GM18511 (cell line): ENCODE results near the gene CLEC11A.

Experiments used
- ATAC-seq: cut with Tn5 transposase; IDR thresholded peaks from one replicate; pipeline ENCODE4 v1.9.1; 2021; ENCODE audit warnings: mild to moderate bottlenecking, moderate library complexity; ENCODE audit not compliant: unreplicated experiment

Gene CLEC11A

DNA sequence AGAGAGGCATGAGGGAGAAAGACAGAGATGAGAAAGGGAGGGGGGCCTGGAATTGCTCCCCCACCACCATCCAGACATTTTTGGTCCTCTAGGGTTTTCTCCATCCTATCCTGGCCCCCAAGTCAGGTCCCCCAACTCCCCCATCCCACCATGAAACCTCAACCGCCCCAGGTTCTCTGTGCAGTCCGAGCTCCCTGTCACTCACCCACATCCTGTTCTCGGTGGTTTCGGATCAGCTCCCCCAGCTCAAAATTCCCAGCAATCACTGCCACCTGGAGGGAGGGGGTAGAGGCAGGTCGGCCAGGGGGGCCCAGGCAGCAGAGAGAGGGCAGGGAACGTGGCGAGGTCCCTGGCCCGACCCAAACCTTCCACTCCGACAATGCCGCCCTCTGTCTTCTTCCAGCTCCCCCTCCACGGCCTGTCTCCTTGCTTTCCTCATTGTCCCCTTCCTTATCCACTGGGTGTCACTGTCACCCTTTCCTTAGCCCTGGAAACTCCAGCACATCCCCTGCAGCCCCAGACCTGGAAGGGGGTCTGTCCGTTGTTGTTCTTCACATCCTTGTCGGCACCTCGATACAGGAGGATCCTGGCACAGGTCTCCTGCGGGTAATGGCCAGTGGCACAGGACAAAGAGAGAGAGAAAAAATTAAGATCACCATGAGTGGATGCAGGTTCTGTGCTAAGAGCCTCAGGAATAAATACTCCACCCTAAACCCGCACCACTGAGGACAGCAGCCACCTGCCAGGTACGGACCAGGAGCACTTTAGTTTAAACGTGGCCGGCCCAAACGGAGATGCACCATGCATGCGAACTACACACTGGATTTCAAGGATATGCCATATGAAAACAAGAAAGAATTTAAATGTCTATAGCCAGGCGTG lies 19.0 kb upstream of the CLEC11A start:
- ATAC-seq, result no peak

DNA sequence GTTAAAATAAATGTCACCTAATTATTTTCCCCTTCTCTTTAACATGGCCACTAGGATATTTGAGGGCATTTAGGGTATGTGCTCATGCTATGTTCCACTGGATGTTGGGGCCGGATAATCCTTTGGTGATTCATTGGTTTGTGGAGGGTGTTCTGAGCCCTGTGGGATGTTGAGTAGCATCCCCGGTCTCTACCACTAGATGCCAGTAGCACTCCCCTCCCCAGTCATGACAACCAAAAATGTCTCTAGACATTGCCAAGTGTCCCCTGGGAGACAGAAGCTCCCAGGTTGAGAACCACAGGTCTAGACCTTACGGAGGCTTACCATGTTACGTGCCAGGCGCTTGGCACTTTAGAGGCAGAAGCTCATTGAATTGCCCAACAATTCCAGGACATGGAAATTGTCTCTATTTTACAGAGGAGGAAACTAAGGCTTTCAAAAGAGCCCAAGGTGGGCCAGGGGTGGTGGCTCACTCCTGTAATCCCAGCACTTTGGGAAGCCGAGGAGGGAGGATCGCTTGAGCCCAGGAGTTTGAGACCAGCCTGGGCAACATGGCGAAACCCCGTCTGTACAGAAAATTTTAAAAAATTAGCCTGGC lies 17.6 kb upstream of the CLEC11A start:
- ATAC-seq, result no peak

DNA sequence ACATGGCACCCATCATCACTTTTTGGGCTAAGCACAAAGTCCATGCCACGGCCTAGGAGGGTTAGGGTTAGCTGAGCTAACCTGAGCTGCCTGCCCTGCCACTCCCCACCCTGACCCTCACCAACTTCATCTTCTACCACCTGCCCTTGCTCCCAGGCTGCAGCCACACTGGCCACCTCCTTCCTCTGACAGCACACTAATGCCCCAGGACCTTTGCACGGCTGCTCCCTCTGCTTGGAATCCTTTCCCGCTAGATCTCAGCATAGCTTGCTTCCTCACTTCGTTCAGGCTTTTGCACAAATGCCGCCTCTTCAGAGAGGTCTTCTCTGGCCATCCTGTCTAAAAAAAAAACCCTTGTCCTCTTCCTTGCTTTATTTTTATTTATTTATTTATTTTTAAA lies 16.8 kb upstream of the CLEC11A start:
- no peak for ATAC-seq

DNA sequence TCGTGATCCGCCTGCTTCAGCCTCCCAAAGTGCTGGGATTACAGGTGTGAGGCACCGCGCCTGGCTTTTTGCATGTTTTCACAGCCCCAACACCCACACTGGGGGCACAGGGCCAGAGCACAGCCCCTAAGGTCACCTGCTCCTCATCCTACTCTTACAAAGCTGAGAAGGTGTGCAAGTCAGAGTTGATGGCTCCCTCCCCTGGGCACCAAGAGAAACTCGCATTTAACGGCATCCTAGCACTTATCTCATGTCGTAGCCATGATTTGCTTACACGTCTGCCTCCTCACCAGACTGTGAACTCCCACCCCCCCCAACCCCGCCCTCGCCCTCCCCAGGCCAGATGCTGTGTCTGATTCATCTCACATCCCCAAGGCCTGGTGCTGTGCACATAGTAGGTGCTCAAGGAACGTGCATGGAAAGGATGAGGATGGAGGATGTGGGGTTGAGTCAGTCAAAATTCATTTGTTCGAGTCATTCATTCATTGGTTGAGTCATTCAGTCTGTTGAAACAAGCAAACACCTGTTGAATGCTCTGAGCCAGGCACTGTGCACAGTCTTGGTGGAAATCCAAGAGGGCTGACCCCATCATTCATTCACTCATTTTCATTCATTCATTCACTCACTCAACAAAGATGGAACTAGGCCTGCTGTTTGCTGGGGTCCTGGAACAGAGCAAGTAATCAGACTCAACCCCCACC lies 14.8 kb upstream of the CLEC11A start:
- no peak for ATAC-seq

DNA sequence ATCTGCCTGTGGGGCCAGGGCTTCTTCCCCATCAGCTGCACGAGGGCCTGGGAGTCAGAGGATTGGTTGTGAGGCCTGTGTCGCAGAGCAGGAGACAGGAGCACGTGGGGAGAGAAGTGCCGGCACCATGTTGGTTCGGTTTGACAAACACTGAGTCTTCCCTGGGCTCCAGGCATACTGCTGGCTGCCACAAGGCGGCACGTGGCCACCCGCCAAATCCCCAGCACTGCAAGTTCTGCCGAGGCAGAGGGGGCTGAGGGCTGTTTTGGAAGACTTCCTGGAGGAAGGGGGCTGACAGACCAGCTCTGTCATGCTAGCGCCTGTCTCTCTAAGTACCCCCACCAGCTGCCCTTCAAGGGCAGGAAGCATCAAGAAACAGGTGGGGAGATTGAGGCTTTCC lies 13.1 kb upstream of the CLEC11A start:
- no peak for ATAC-seq

DNA sequence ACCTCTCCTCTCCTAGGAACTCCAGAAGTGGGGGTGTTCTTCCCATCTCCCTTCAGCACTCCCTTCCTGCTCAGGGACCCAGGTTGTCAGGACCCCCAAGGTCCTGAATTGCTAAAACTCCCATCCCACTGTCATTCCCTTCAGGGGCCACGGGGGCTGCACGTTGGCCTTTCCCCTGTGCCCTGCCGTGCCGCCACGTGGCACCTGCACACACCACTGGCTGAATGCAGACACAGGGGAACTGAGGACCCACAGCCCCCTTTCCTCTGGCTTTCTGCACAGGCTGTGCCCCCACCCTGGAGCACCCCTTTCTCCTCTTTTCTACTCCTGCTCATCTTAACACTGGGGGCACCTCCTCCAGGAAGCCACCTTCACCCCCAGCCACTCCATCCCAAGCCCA lies 12.6 kb upstream of the CLEC11A start:
- no peak for ATAC-seq

DNA sequence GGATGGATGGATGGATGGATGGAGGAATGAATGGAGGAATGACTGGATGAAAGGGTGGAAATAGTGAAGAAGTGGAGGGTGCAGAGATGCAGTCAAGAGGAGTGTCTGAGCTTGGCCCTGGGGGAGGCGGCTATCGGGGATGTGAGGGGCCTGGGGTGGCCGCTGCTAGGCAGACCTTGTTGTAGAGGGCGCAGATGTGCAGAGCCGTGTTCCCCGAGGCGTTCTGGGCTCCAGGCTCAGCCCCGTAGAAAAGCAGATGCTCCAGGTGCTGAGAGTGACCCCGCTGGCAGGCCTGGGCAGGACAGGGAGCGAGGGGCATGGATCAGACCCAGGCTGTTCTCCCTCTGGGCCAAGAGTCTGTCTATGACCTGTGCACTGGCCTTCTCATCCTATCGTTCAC lies 12.0 kb upstream of the CLEC11A start:
- ATAC-seq, result no peak

DNA sequence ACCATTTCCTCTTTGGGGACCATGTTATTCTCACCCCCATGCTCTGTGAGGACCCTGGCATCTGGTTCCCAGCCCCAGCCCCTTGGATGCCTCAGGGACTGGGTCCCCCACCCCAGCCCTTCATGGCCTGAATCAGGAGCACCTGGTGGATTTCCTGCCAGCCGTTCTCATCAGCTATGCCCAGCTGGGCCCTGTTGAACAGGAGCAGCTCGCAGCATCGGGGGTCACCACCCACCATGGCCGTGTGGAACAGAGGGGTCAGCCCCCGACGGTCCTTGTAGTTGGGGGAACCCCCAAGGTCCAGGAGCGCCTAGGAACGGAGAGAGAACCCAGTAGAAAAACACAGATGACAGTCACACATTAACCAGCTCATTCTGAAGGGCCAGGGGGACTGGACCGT lies 11.4 kb upstream of the CLEC11A start:
- ATAC-seq, result no peak

DNA sequence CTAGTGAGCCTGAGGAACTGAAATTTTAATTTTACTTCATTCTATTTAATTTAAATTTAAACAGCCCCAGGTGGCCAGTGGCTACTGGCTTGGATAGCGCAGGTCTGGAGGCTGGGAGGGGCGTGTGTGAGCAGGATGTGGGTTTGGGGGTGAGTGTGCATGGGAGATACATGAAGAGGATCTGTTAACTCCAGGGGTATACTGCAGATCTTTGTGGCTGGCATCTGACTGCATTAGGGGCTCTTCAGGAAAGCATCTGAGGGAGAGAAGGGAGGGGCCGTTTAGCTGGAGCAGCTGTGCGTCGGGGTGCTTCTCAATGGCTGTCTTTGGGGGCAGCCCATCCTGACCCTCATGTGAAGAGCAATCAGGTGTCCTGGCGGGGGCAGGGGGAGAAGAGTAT lies 10.3 kb upstream of the CLEC11A start:
- no peak for ATAC-seq

DNA sequence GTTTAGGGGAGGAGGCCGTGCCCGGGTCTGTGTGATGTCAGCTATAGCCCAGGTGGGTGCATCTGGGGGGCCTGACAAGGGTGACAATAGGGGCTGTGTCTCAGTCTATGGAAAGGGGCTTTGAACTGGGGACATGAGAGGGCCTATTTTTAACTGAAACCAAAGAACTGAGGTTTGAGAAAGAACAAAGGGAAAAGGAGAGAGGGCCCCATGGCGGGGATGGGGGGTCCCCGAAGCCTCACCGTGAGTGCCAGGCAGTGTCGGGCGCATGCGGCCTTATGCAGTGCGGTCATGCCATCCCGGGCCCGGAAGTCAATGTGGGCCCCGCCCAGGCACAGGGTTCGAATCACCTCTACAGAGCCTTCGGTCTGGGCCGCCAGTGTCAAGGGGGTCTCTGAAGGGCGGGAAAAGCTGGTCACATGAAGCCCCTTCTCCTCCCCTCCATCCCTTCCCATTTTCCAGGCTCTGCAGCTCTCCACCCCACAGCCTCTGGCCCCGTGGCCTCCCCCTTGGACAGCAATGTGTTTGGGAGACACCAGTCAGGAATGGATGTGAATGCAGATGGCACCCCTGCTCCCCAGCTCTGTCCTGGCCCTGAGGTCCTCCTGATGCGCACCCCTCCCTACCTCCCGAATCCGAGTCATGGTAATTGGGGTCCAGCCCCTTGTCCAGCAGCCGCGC lies 9.5 kb upstream of the CLEC11A start:
- ATAC-seq, result no peak

DNA sequence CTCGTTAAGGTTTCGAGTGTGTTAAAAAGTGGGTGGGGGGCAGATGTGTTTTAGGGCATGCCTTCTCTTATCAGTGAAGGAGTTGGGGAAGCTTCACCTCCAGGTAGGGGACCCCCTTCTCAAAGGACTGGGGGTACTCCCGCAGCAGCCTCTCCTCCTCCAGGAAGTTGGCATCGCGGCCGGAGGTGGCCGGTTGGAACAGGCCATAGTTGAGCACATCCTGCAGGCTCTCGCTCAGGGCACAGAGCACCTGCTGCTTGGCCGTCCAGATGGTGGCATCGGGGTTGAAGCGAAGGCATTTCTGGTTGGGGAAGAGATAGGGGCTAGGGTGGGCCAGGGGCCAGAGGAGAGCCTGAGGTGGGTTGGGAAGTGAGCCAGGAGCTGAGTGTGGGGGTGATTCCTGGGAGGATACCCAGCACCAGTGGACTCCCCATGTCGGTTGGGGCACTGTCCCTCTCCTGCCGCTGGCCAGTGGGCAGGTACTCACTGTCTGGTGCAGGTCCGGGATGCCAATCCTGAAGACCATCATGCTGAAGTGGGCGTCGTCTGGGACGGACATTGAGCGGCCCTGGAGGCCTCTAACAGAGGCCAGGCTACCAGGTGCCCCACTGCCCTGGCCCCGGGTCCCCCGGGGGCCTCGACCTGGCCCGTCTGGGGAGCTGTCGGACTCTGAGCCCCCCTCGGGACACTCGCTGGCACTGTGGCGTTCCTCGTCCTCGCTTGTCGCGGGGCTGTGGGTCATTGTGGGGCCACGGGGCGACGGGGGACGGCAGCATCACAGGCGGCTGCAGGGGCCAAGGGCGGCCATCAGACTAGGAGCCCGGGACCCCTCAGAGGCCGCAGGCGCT lies 6.8 kb upstream of the CLEC11A start:
- ATAC-seq, result no peak

DNA sequence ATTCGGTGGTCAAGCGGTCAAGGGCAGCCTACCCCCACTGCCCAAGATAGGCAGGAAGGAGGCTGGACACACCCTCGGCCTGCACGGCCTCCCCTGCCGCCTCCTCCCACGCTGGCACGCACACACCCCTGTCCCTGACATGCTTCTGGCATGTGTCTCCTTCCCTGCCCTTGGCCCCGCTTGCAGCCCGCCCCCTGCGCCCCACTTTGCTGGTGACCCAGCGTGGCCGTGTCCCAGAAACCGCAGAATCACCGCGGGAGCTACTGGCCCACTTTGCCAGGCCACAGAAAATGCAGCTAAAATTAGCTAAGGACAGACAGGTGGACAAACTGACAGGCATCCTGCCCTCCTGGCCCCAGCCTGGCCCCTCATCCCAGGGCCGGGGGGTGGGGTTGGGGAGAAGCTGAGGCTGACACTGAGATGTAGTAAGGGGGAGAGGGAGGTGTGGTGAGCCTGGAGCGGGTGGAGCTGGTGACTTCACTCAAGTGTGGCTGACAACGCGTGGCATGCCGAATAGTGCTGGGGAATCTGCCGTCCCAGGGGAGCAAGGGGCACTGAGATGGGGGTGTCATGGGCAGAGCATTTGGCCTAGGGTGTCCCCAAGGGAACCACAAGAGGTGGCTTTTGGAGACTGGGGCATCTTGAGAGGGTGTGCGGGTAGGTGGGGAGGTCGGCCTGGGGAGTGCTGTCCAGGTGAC lies 6.0 kb upstream of the CLEC11A start:
- ATAC-seq, result no peak

DNA sequence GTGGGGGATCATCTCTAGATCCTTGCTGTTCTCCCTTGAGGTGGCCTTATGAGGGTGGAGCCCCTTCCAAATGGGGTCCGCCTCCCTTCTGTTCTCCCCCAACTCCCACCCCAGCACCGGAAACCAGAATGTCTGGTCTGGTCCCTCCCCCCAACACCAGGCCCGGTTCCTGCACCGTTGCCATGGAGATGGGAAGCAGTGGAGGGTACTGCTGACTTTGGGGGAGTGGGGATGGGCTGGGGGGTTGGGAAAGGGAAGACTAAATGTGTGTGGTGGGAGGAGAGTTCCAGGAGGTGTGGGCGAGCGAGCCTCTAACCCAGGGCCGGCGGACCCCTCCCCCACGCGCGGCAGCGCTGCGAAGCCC lies 5.3 kb upstream of the CLEC11A start:
- no peak for ATAC-seq

DNA sequence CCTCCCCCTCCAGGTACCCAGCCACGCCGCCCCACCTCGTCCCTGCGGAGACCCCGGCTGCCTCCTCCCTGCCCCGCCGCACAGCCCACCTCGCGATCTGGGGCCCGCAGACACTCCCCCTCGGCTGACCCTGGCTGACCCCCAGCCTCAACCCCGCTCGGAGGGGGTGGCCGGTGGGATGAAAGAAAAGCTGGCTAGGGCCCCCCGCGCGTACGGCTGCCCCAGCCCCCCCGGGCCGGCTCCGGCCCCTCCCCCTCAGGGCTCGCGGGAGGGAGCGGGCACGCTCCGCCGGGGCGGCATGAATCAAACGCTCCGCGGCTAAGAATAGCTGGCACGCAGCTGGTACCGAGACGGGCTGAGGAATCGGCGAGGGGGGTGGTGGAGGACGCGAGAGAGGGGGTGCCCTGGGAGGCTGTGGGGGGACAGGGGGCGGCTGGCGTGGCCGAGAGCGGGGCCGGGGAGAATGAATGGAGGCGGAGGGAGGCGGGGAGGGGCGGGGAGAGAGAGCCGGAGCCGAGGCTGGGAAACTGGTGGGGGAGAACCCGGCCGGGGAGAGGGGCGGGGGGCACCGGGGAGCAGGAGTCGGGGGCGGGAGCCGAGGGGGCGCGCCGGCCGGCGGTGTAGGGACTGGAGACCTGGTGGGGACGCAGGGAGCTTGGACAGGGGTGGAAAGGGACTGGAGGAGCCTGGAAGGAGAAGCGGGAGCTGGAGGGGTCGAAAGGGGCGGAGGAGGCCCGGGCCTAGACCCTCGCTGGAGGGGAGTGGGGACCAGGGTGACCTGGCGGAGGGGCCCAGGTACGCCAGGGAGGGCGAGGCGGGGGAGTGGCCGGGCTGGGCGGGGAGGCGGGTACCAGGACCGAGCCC lies 4.7 kb upstream of the CLEC11A start:
- no peak for ATAC-seq

DNA sequence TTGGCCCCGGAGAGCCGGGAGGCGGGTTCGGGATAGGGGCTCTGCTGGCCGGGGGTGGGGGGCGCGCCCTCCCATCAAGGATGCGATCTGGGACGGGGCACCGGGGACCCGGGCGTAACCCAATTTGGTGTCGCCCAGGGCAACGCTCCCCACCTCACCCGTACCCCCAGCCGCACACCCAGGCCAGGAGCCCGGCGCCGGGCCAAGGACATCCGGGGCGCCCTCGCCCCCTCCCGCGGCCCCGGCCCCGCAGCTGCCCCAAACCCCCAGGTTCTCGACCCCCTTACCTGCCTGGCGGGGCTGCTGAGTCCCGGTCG lies 4.1 kb upstream of the CLEC11A start:
- ATAC-seq, result no peak

DNA sequence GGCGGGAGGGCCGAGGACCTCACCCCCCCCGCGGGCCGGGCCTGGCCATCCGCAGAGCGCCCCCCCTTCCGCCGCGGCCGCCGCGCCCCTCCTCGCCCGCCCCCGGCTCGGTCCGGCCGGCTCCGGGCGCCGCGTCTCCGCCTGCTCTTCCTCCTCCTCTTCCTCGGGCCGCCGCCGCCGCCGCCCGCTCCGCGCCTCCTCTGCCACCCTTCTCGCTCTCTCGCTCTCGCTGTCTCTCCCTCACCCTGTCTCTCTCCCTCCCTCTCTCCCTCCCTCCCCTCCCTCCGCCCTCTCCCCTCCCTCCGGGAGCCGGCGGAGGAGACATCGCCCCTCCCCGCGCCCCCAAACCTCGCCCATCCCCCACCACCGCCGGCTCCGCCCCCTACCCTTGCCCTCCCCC lies 3.6 kb upstream of the CLEC11A start, which contains the start of gene SHANK1:
Gene SHANK1 (minus strand): TSS at position 237 of the 400 bp plus-strand sequence. CDS start 2,883 bp downstream, outside the sequence.
- ATAC-seq, result no peak

DNA sequence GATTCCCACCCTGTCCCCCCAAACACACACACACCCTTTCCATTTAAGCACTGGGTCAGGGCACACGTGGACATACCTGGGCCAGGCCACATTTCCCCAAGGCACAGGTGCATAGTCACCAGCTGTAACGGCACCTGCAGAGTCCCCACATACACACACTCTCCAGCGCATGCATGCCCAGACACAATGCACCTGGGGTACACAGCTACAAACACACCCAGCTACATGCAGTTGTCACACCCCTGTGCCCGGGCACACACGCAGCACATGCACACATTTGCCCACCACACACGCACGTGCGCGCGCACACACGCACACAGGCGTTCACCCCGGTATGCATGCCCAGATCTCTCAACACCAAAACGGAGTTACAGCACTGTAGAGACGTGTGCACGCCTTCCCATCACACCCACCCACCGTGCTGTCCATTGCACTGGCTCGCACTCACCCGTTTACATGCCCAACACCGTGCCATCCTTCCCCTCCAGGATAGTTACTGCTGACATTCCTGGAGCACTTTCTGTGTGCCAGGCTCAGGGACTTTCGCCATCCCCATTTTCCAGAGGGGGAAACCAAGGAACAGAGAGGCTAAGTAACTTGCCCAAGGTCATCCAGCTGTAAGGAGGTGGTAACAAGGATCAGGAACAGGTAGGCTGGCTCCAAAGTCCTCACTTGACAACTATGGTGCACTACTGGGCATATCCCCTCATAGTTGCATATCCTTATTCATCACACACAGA lies 2.8 kb upstream of the CLEC11A start:
- no peak for ATAC-seq

DNA sequence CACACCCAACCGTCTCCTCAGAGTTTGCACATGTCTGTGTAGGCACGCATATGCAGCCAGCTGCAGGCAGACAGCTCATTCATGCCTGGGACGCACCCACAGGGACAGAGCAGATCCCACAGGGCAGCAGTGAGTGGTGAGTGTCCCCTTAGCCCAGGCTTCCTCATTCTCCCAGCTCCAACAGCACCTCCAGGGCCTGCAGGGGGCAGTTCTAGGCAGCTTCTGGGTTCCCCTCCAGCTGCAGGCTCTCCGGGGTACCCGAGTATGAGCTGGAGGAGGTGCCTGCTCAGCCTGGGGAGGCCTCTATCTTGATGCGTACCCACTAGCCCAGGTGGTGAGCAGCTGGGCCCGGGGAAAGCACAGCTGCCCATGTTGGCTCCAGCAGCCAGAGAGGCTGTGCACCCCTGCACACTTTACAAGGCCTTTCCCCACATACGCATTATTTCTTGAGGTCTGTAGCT lies 2.2 kb upstream of the CLEC11A start:
- ATAC-seq, result no peak
